Neural cell (in vitro differentiated cells): Measurements from ENCODE around the gene PARD3B. TPM values are rescaled to one million over a fixed set of nuclear protein-coding genes. Genes with fewer than 3 reads are reported as not detected.

ENCODE experiments used
- H2AFZ ChIP-seq: fragments of 200-600, 300-800 bp; sonication (generic), shearing (Covaris generic); 2 replicates; pipeline ENCODE4 v1.6.0; 2014; ENCODE audit warnings: low read depth, mild to moderate bottlenecking, antibody characterized with exemption, low read length, moderate library complexity
- H3F3A ChIP-seq: fragments of 200-600 bp; shearing (Covaris generic); 2 replicates; pipeline ENCODE4 v1.6.1; 2016; ENCODE audit warnings: mild to moderate bottlenecking, moderate library complexity, mixed read lengths, antibody characterized with exemption, low read length; ENCODE audit not compliant: insufficient read depth, poor library complexity, severe bottlenecking
- H3K27ac ChIP-seq: fragments of 200-600, 300-800 bp; sonication (generic), shearing (Covaris generic); 2 replicates; pipeline ENCODE4 v1.5.1; 2014; ENCODE audit warnings: mild to moderate bottlenecking, low read length, moderate library complexity
- H3K27me3 ChIP-seq: fragments of 300-800, 200-600 bp; sonication (generic), shearing (Covaris generic); 2 replicates; pipeline ENCODE4 v1.6.0; 2014; ENCODE audit warnings: mild to moderate bottlenecking, low read depth, low read length, moderate library complexity; ENCODE audit not compliant: insufficient read depth
- H3K36me3 ChIP-seq: fragments of 300-800, 200-600 bp; sonication (generic), shearing (Covaris generic); 2 replicates; pipeline ENCODE4 v1.5.1; 2014; ENCODE audit warnings: mild to moderate bottlenecking, antibody characterized with exemption, low read length, moderate library complexity; ENCODE audit not compliant: insufficient read depth
- H3K4me2 ChIP-seq: fragments of 300-800, 200-600 bp; sonication (generic), shearing (Covaris generic); 2 replicates; pipeline ENCODE4 v1.6.0; 2014; ENCODE audit warnings: mild to moderate bottlenecking, low read length
- H3K4me3 ChIP-seq: fragments of 300-800, 200-600 bp; sonication (generic), shearing (Covaris generic); 2 replicates; pipeline ENCODE4 v1.5.1; 2014; ENCODE audit warnings: mild to moderate bottlenecking, low read length, moderate library complexity
- H3K79me2 ChIP-seq: fragments of 200-600 bp; shearing (Covaris generic); replicated peaks from 2 replicates; pipeline ENCODE4 v1.6.0; 2014; ENCODE audit warnings: mild to moderate bottlenecking, low read length, moderate library complexity; ENCODE audit not compliant: insufficient read depth
- H3K9ac ChIP-seq: fragments of 300-800, 200-600 bp; sonication (generic), shearing (Covaris generic); 2 replicates; pipeline ENCODE4 v1.6.1; 2016; ENCODE audit warnings: mild to moderate bottlenecking, low read length, mixed read lengths
- H3K9me2 ChIP-seq: fragments of 200-600 bp; shearing (Covaris generic); 2 replicates; pipeline ENCODE4 v1.6.1; 2016; ENCODE audit warnings: mild to moderate bottlenecking, low read length, mixed read lengths; ENCODE audit not compliant: insufficient read depth
- H3K9me3 ChIP-seq: fragments of 200-600, 300-800 bp; sonication (generic), shearing (Covaris generic); 2 replicates; pipeline ENCODE4 v1.6.1; 2016; ENCODE audit warnings: mild to moderate bottlenecking, mixed run types, low read length, moderate library complexity, mixed read lengths
- H4K20me1 ChIP-seq: fragments of 200-600 bp; shearing (Covaris generic); 2 replicates; pipeline ENCODE4 v1.6.1; 2016; ENCODE audit warnings: mild to moderate bottlenecking, mixed run types; ENCODE audit not compliant: insufficient read depth
- EP300 ChIP-seq: fragments of 450-650 bp; conservative IDR thresholded peaks from 2 replicates; pipeline ENCODE4 v1.6.1; 2014; ENCODE audit warnings: antibody characterized with exemption, mild to moderate bottlenecking, moderate library complexity; ENCODE audit not compliant: poor library complexity, severe bottlenecking
- EZH2 ChIP-seq: fragments of 200-600, 300-800 bp; shearing (Covaris generic), sonication (generic); IDR thresholded peaks from 2 replicates; pipeline ENCODE4 v1.6.1; 2014; ENCODE audit warnings: antibody characterized with exemption, low read length, borderline replicate concordance, mild to moderate bottlenecking; ENCODE audit not compliant: insufficient read depth, poor library complexity, severe bottlenecking
- MXI1 ChIP-seq: fragments of 450-650 bp; conservative IDR thresholded peaks from 2 replicates; pipeline ENCODE4 v1.6.1; 2014; ENCODE audit warnings: antibody characterized with exemption, mild to moderate bottlenecking; ENCODE audit not compliant: poor library complexity, severe bottlenecking
- POLR2AphosphoS5 ChIP-seq: IDR thresholded peaks from 2 replicates; pipeline ENCODE4 v1.6.1; 2012
- RAD21 ChIP-seq: fragments of 450-650 bp; conservative IDR thresholded peaks from 2 replicates; pipeline ENCODE4 v1.6.1; 2014; ENCODE audit warnings: antibody characterized with exemption, mild to moderate bottlenecking, moderate library complexity
- SMC3 ChIP-seq: fragments of 450-650 bp; conservative IDR thresholded peaks from 2 replicates; pipeline ENCODE4 v1.6.1; 2014; ENCODE audit warnings: antibody characterized with exemption, mild to moderate bottlenecking, moderate library complexity; ENCODE audit not compliant: poor library complexity
- TAF1 ChIP-seq: IDR thresholded peaks from 2 replicates; pipeline ENCODE4 v1.6.1; 2012; ENCODE audit warnings: low read depth
- polyA plus RNA-seq: library from polyadenylated mRNA; depleted of rRNA; stranded (reverse); fragments of >200 nt; gene quantifications from 2 replicates; pipeline ENCODE4 v1.2.3, GENCODE V29; 2014
- TF ChIP-seq, protein P1 (sequence below): IDR thresholded peaks from 2 replicates; pipeline ENCODE4 v1.6.1; 2012; ENCODE audit warnings: borderline replicate concordance
- TF ChIP-seq, protein P2 (sequence below): fragments of 450-650 bp; IDR thresholded peaks from 2 replicates; pipeline ENCODE4 v1.5.1; 2014; ENCODE audit warnings: antibody characterized with exemption, mild to moderate bottlenecking, moderate library complexity; ENCODE audit not compliant: poor library complexity, severe bottlenecking

The PARD3B gene
- polyA plus RNA-seq, 1 donor from 2014 or later = 0.54 TPM

DNA sequence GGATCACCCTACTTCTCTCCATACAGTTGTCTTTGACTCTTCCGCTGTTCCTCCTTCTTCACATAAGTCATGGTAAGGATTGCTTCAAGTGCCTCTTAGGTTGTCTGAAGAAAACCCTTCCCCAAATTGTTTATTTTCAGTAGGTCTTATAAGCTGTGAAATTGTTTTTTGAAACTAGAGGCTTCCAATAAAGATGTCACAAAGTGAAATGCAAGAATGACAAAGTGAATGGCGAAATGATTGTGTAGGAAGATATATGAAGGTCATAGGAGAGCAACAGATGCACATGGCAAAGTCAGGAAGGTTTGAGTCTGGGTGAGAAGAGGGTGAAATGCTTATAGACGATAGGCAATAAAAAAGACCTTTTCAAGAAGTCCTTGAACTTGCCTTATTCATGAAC lies 548.8 kb downstream of the PARD3B start:
- Histone ChIP-seq H3K9ac (no peak overlapping the region), H4K20me1 (no peaks in the 10 kb centered on the region), H3K9me3 (no peaks in the 10 kb centered on the region), H2AFZ (no peak overlapping the region), H3K27ac (no peak overlapping the region), H3F3A (no peaks in the 10 kb centered on the region), H3K9me2 (no peaks in the 10 kb centered on the region), H3K4me2 (no peak overlapping the region), H3K36me3 (no peaks in the 10 kb centered on the region), H3K79me2 (no peaks in the 10 kb centered on the region), H3K27me3 (no peaks in the 10 kb centered on the region), H3K4me3 (no peak overlapping the region)
- TF ChIP-seq EZH2 (no peak), SMC3 (no peak), MXI1 (no peak), POLR2AphosphoS5 (no peak), TAF1 (no peak), EP300 (no peak), RAD21 (no peak)
- TF ChIP-seq, protein P1, sequence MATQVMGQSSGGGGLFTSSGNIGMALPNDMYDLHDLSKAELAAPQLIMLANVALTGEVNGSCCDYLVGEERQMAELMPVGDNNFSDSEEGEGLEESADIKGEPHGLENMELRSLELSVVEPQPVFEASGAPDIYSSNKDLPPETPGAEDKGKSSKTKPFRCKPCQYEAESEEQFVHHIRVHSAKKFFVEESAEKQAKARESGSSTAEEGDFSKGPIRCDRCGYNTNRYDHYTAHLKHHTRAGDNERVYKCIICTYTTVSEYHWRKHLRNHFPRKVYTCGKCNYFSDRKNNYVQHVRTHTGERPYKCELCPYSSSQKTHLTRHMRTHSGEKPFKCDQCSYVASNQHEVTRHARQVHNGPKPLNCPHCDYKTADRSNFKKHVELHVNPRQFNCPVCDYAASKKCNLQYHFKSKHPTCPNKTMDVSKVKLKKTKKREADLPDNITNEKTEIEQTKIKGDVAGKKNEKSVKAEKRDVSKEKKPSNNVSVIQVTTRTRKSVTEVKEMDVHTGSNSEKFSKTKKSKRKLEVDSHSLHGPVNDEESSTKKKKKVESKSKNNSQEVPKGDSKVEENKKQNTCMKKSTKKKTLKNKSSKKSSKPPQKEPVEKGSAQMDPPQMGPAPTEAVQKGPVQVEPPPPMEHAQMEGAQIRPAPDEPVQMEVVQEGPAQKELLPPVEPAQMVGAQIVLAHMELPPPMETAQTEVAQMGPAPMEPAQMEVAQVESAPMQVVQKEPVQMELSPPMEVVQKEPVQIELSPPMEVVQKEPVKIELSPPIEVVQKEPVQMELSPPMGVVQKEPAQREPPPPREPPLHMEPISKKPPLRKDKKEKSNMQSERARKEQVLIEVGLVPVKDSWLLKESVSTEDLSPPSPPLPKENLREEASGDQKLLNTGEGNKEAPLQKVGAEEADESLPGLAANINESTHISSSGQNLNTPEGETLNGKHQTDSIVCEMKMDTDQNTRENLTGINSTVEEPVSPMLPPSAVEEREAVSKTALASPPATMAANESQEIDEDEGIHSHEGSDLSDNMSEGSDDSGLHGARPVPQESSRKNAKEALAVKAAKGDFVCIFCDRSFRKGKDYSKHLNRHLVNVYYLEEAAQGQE = no peak
- TF ChIP-seq, protein P2, sequence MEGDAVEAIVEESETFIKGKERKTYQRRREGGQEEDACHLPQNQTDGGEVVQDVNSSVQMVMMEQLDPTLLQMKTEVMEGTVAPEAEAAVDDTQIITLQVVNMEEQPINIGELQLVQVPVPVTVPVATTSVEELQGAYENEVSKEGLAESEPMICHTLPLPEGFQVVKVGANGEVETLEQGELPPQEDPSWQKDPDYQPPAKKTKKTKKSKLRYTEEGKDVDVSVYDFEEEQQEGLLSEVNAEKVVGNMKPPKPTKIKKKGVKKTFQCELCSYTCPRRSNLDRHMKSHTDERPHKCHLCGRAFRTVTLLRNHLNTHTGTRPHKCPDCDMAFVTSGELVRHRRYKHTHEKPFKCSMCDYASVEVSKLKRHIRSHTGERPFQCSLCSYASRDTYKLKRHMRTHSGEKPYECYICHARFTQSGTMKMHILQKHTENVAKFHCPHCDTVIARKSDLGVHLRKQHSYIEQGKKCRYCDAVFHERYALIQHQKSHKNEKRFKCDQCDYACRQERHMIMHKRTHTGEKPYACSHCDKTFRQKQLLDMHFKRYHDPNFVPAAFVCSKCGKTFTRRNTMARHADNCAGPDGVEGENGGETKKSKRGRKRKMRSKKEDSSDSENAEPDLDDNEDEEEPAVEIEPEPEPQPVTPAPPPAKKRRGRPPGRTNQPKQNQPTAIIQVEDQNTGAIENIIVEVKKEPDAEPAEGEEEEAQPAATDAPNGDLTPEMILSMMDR = no peak

DNA sequence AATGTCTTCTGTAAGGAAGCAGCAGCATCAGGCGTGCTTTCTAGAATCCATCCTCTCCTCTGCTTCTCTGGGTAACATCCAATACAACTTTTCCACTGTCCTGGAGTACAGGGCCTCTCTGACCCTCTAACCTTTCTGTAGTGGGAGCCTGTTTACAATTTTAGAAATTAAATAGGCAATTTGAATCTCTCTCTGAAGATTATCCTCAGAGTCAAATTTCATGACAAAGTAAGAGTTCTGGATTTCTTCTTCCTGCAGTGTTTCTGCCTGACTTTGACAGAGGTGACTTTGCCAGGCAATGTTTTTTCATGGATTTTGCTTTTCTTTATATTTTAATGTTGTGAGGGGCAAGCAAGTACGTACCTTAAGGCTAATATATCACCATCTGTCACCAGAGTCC lies 558.4 kb downstream of the PARD3B start:
- H3K4me3 ChIP-seq = no peak overlapping the region
- TF ChIP-seq, protein P1 = no peak
- TF ChIP-seq SMC3 = no peak
- TF ChIP-seq, protein P2 = no peak
- no peak overlapping the region for H3K9ac ChIP-seq
- H3K27me3 ChIP-seq = no peaks in the 10 kb centered on the region
- no peak overlapping the region for H2AFZ ChIP-seq
- H3K4me2 ChIP-seq = no peak overlapping the region
- H3K9me3 ChIP-seq = no peaks in the 10 kb centered on the region
- no peaks in the 10 kb centered on the region for H4K20me1 ChIP-seq
- H3K9me2 ChIP-seq = no peaks in the 10 kb centered on the region
- H3F3A ChIP-seq = no peaks in the 10 kb centered on the region
- no peaks in the 10 kb centered on the region for H3K79me2 ChIP-seq
- no peaks in the 10 kb centered on the region for H3K36me3 ChIP-seq
- H3K27ac ChIP-seq = no peak overlapping the region
